ENCODE data around the gene DXO. TPM values are rescaled to one million over a fixed set of nuclear protein-coding genes. Genes with fewer than 3 reads are reported as not detected.

The DXO gene
- total and polyA plus RNA-seq, 2 experiments from 2014 or later, result 37.6 to 44.9 TPM

GRCh38 chr6:31952140-31952805 lies 19.7 kb downstream of the DXO start:
- Histone ChIP-seq H3K4me3 (no peak overlapping the region), H3K27me3 (no peaks in the 10 kb centered on the region), H3K36me3 (peaks cover 23% of the 10 kb centered on the region), H3K4me1 (ENCODE audit: low read depth) (no peaks in the 10 kb centered on the region), H3K9me3 (ENCODE audit: low read depth) (no peaks in the 10 kb centered on the region), H3K27ac (peak overlapping the region; percentile 30)
- DNase-seq (ENCODE audit: low read depth in 1 of 2, low spot score in 1 of 2), result peak; percentile 76 to 79
- TF ChIP-seq CTCF (IDR thresholded peaks at IDR 0.05; ENCODE audit: low read depth, low read length), result peak; percentile 89

GRCh38 chr6:31949926-31950548 lies 21.9 kb downstream of the DXO start:
- Histone ChIP-seq H3K9me3 (ENCODE audit: low read depth) (no peaks in the 10 kb centered on the region), H3K27ac (peak overlapping the region; percentile 43), H3K36me3 (peaks cover 14% of the 10 kb centered on the region), H3K27me3 (no peaks in the 10 kb centered on the region), H3K4me1 (ENCODE audit: low read depth) (no peaks in the 10 kb centered on the region), H3K4me3 (no peak overlapping the region)
- no peak for DNase-seq (ENCODE audit: low read depth in 1 of 2, low spot score in 1 of 2)
- no peak for TF ChIP-seq CTCF (IDR thresholded peaks at IDR 0.05; ENCODE audit: low read depth, low read length)

GRCh38 chr6:31948753-31949413 lies 23.1 kb downstream of the DXO start:
- Histone ChIP-seq H3K27me3 (no peaks in the 10 kb centered on the region), H3K4me1 (ENCODE audit: low read depth) (no peaks in the 10 kb centered on the region), H3K27ac (no peak overlapping the region), H3K9me3 (ENCODE audit: low read depth) (no peaks in the 10 kb centered on the region), H3K4me3 (no peak overlapping the region), H3K36me3 (peaks cover 8% of the 10 kb centered on the region)
- no peak for TF ChIP-seq CTCF (IDR thresholded peaks at IDR 0.05; ENCODE audit: low read depth, low read length)
- DNase-seq (ENCODE audit: low read depth in 1 of 2, low spot score in 1 of 2), result no peak

- Histone ChIP-seq H3K4me1 (ENCODE audit: low read depth) (no peaks in the 10 kb centered on the region), H3K36me3 (peaks cover 8% of the 10 kb centered on the region), H3K27ac (no peak overlapping the region), H3K9me3 (ENCODE audit: low read depth) (no peaks in the 10 kb centered on the region), H3K27me3 (no peaks in the 10 kb centered on the region), H3K4me3 (no peak overlapping the region)
- no peak for DNase-seq (ENCODE audit: low read depth in 1 of 2, low spot score in 1 of 2)
- no peak for TF ChIP-seq CTCF (IDR thresholded peaks at IDR 0.05; ENCODE audit: low read depth, low read length)
Observed at GRCh38 chr6:31948306-31948705, 23.6 kb downstream of the DXO start.

- no peaks in the 10 kb centered on the region for H3K4me1 ChIP-seq (ENCODE audit: low read depth)
Observed at GRCh38 chr6:31947864-31948263, 24.1 kb downstream of the DXO start.

More at GRCh38 chr6:31947864-31948263, 24.1 kb downstream of the DXO start:
- DNase-seq (ENCODE audit: low read depth in 1 of 2, low spot score in 1 of 2), result no peak
- no peak for TF ChIP-seq CTCF (IDR thresholded peaks at IDR 0.05; ENCODE audit: low read depth, low read length)
- H3K27ac ChIP-seq, result no peak overlapping the region
- H3K27me3 ChIP-seq, result no peaks in the 10 kb centered on the region
- no peaks in the 10 kb centered on the region for H3K9me3 ChIP-seq (ENCODE audit: low read depth)
- peaks cover 6% of the 10 kb centered on the region for H3K36me3 ChIP-seq
- no peak overlapping the region for H3K4me3 ChIP-seq
